NB4 (cell line): ENCODE measurements around the gene GALNT17.

Experiments
- DNase-seq: peaks from one replicate; pipeline ENCODE4 v3.0.0; 2010; ENCODE audit warnings: low read depth
- H3K4me3 ChIP-seq: one replicate; pipeline ENCODE4 v1.5.1; 2011; ENCODE audit warnings: mild to moderate bottlenecking, low read depth, low read length, moderate library complexity
- CTCF ChIP-seq: IDR thresholded peaks from one replicate; pipeline ENCODE4 v1.5.1; 2012; ENCODE audit warnings: low read depth, low read length
- MAX ChIP-seq: IDR thresholded peaks from 2 replicates; pipeline ENCODE4 v1.6.1; 2011; ENCODE audit warnings: low read depth, low read length
- MYC ChIP-seq: IDR thresholded peaks from 2 replicates; pipeline ENCODE4 v1.6.1; 2011; ENCODE audit warnings: low read depth, low read length
- POLR2A ChIP-seq: IDR thresholded peaks from 2 replicates; pipeline ENCODE4 v1.6.1; 2011; ENCODE audit warnings: mild to moderate bottlenecking; ENCODE audit not compliant: insufficient read length; ENCODE audit errors: extremely low read depth

The GALNT17 gene

DNA sequence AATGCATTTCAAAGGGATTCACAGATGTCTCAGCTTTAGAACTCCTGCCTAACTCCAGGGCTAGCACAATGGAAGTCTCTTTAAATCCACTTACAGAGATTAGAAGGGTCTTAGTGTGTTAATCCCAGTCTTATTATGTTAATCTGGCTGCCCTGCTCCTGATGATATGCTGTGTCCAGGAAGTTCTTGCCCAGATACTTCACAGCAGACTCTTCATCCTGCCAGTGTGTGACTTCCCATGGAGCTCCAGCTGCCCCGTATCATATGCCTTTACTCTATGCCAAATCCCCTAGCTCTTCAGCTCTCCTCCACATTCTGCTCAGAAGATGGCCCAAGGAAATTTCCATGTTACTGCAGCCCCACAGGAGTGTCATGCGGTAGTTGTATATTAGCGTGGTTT is 533.8 kb downstream of the GALNT17 start:
- TF ChIP-seq MYC (no peak), CTCF (no peak), POLR2A (no peak), MAX (no peak)
- no peak for DNase-seq

DNA sequence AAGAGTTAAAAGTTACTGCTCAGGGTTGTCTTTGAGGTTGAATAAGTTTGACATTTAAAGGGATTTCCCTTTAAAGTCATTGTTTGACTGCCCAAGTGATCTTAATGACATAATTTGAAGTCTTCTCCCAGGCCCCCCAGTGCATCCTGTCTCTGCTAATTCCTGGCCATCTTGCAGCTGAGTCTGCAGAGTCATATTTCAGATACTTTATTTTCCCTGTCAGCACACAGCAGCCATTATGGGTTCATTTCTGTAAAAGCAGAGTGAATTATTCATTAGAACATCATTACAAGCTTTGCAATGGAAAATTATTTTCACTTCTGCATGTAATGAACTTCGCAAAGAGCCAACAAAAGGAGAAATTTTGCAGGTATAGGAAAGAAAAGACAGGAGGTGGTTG is 536.6 kb downstream of the GALNT17 start:
- no peak overlapping the region for H3K4me3 ChIP-seq
- DNase-seq = no peak
- TF ChIP-seq POLR2A (no peak), CTCF (no peak), MYC (no peak), MAX (no peak)

More for the DNA sequence above, 533.8 kb downstream of the GALNT17 start:
- H3K4me3 ChIP-seq = no peak overlapping the region

GRCh38 chr7:71679480-71679879 is 547.5 kb downstream of the GALNT17 start:
- no peak for DNase-seq
- no peak overlapping the region for H3K4me3 ChIP-seq
- TF ChIP-seq MYC (no peak), CTCF (no peak), POLR2A (no peak), MAX (no peak)

DNA sequence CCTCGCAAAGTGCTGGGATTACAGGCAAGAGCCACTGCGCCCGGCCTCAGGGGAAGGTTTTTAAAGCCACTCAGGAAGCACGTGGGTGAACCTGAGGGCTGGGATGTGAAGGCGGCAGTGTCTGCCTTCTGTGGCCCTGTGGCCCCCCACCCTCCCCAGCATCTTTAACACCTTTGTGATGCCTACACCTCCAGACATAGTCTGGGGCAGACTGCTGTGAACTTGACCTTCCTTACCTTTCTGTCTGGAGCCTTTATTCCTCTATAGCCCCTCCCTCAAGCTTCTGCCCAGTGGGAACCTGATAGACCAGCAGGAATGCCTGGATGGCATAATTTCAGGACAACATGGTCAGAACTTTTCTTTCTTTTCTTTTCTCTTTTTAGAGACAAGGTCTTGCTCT is 550.2 kb downstream of the GALNT17 start:
- TF ChIP-seq MAX = no peak
- no peak for TF ChIP-seq POLR2A
- no peak for TF ChIP-seq MYC
- TF ChIP-seq CTCF = no peak
- no peak for DNase-seq
- no peak overlapping the region for H3K4me3 ChIP-seq

DNA sequence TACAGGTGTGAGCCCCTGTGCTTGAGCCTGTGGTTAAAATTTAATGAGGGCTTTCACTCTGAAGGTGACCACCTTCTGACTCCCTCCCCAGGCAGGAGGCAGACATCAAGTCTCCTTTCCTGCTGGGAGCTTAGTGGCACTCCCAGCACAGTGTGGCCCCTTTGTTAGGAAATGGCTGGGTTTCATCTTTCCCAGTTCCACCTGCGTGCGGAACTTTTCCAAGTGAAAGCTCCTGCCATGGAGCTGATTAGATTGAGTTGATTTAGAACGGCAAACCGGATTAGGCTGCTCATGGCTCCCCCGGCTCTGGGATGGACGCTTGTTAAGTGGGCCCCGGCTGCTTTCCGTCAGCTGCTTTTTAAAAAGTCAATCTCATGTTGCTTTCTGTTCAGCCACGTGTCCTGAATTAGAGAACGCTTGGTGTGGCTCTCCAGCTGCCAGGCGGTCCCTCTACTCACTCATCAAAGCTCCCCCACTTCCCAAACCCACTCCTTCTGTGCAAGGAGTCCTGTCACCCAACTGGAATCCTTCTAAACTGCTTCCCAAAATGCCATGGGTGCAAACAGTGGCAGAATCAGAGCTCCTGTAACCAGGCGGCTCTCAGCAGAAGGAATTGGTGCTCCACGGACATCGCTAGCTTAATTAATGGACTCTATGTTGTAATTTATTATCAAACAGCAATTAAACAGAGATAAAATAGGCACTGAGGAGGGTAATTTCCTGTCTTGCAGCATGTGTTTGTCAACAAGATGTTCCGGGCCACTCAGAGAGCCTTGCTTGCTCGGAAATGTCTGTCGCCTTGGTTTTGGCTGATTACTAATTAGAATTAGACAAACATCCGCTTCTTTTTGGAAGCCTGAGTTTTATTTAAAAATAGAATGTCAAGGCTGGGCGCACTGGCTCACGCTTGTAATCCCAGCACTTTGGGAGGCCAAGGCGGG is 551.2 kb downstream of the GALNT17 start:
- TF ChIP-seq CTCF (no peak), MAX (no peak), MYC (no peak), POLR2A (no peak)
- no peak for DNase-seq

More for the DNA sequence above, 551.2 kb downstream of the GALNT17 start:
- H3K4me3 ChIP-seq = no peak overlapping the region
